Measurements from ENCODE around the gene UGP2.

UGP2 gene

GRCh38 chr2:63875559-63876245 is 34.0 kb downstream of the UGP2 start:
- H3K27me3 ChIP-seq (ENCODE audit: insufficient read depth, poor library complexity, severe bottlenecking), result no peaks in the 10 kb centered on the region
- TF ChIP-seq POLR2AphosphoS5 (IDR thresholded peaks at IDR 0.05; ENCODE audit: low read depth) (no peak), REST (IDR thresholded peaks at IDR 0.05; ENCODE audit: insufficient replicate concordance, low read depth) (no peak), GABPA (IDR thresholded peaks at IDR 0.05; ENCODE audit: low read depth) (no peak), SPI1 (IDR thresholded peaks at IDR 0.05; ENCODE audit: borderline replicate concordance, low read depth) (no peak)
- TF ChIP-seq, protein P1, sequence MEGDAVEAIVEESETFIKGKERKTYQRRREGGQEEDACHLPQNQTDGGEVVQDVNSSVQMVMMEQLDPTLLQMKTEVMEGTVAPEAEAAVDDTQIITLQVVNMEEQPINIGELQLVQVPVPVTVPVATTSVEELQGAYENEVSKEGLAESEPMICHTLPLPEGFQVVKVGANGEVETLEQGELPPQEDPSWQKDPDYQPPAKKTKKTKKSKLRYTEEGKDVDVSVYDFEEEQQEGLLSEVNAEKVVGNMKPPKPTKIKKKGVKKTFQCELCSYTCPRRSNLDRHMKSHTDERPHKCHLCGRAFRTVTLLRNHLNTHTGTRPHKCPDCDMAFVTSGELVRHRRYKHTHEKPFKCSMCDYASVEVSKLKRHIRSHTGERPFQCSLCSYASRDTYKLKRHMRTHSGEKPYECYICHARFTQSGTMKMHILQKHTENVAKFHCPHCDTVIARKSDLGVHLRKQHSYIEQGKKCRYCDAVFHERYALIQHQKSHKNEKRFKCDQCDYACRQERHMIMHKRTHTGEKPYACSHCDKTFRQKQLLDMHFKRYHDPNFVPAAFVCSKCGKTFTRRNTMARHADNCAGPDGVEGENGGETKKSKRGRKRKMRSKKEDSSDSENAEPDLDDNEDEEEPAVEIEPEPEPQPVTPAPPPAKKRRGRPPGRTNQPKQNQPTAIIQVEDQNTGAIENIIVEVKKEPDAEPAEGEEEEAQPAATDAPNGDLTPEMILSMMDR (IDR thresholded peaks at IDR 0.05; ENCODE audit: insufficient read depth, low read length), result no peak
- no peak overlapping the region for H3K27ac ChIP-seq (replicated peaks)
- no peak overlapping the region for H3K4me3 ChIP-seq (replicated peaks; ENCODE audit: insufficient read depth, low read length)
- DNase-seq (ENCODE audit: low read depth in 1 of 2, low spot score in 1 of 2), result no peak

GRCh38 chr2:63876311-63876710 is 34.6 kb downstream of the UGP2 start:
- DNase-seq (ENCODE audit: low read depth in 1 of 2, low spot score in 1 of 2), result no peak
- Histone ChIP-seq H3K27ac (replicated peaks) (no peak overlapping the region), H3K4me3 (replicated peaks; ENCODE audit: insufficient read depth, low read length) (no peak overlapping the region), H3K27me3 (ENCODE audit: insufficient read depth, poor library complexity, severe bottlenecking) (no peaks in the 10 kb centered on the region)
- TF ChIP-seq POLR2AphosphoS5 (IDR thresholded peaks at IDR 0.05; ENCODE audit: low read depth) (no peak), SPI1 (IDR thresholded peaks at IDR 0.05; ENCODE audit: borderline replicate concordance, low read depth) (no peak)

- Histone ChIP-seq H3K4me3 (replicated peaks; ENCODE audit: insufficient read depth, low read length) (no peak overlapping the region), H3K27ac (replicated peaks) (no peak overlapping the region), H3K27me3 (ENCODE audit: insufficient read depth, poor library complexity, severe bottlenecking) (no peaks in the 10 kb centered on the region)
- no peak for DNase-seq (ENCODE audit: low read depth in 1 of 2, low spot score in 1 of 2)
- no peak for TF ChIP-seq GABPA (IDR thresholded peaks at IDR 0.05; ENCODE audit: low read depth)
- no peak for TF ChIP-seq SPI1 (IDR thresholded peaks at IDR 0.05; ENCODE audit: borderline replicate concordance, low read depth)
- TF ChIP-seq, protein P1 (IDR thresholded peaks at IDR 0.05; ENCODE audit: insufficient read depth, low read length), result no peak
- TF ChIP-seq POLR2AphosphoS5 (IDR thresholded peaks at IDR 0.05; ENCODE audit: low read depth), result no peak
- no peak for TF ChIP-seq REST (IDR thresholded peaks at IDR 0.05; ENCODE audit: insufficient replicate concordance, low read depth)
These were observed 36.8 kb downstream of the UGP2 start for GRCh38 chr2:63878486-63878885.

DNA sequence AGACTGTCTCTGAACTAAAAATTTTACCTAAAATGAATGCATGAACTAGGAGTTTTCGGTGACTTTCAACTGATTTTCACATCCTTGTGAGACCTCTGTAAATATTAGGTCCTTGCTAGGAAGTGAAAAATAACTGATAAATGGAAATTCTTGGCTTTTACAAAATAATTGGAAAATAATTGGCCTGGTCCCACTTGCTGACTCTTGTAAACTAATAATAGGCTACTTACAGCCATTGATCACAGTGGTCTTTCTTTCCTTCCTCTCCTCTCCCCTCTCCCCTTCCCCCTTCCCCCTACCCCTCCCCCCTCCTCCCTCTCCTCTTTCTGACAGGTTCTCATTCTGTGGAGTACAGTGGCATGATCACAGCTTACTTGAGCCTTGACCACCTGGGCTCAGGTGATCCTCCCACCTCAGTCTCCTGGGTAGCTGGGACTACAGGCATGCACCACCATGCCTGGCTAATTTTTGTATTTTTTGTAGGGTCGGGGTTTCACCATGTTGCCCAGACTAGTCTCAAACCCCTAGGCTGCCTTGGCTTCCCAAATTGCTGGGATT is 38.3 kb downstream of the UGP2 start:
- H3K4me3 ChIP-seq (replicated peaks; ENCODE audit: insufficient read depth, low read length), result no peak overlapping the region
- no peaks in the 10 kb centered on the region for H3K27me3 ChIP-seq (ENCODE audit: insufficient read depth, poor library complexity, severe bottlenecking)
- H3K27ac ChIP-seq (replicated peaks), result no peak overlapping the region
- DNase-seq (ENCODE audit: low read depth in 1 of 2, low spot score in 1 of 2), result no peak
- no peak for TF ChIP-seq SPI1 (IDR thresholded peaks at IDR 0.05; ENCODE audit: borderline replicate concordance, low read depth)
- TF ChIP-seq, protein P1 (IDR thresholded peaks at IDR 0.05; ENCODE audit: insufficient read depth, low read length), result no peak

Measured in HL-60 (cell line).